GM23248 (cell line): ENCODE results near the gene STUM. TPM values are rescaled to one million over a fixed set of nuclear protein-coding genes. Genes with fewer than 3 reads are reported as not detected.

Source experiments
- DNase-seq: peaks from one replicate; pipeline ENCODE4 v3.0.0-alpha.2; 2015
- H2AFZ ChIP-seq: fragments of 200-600 bp; sonication (generic); 2 replicates; pipeline ENCODE4 v1.6.1; 2016; ENCODE audit warnings: antibody characterized with exemption
- H3F3A ChIP-seq: fragments of 200-600 bp; sonication (generic); 2 replicates; pipeline ENCODE4 v1.6.1; 2016; ENCODE audit warnings: mild to moderate bottlenecking, antibody characterized with exemption, mixed run types; ENCODE audit not compliant: insufficient read depth
- H3K27ac ChIP-seq: fragments of 200-600 bp; sonication (generic); 2 replicates; pipeline ENCODE4 v1.5.1; 2016; ENCODE audit warnings: mild to moderate bottlenecking
- H3K27me3 ChIP-seq: fragments of 200-600 bp; sonication (generic); replicated peaks from 2 replicates; pipeline ENCODE4 v1.6.1; 2016; ENCODE audit warnings: mild to moderate bottlenecking; ENCODE audit not compliant: insufficient read depth
- H3K36me3 ChIP-seq: fragments of 200-600 bp; sonication (generic); 2 replicates; pipeline ENCODE4 v1.6.1; 2016; ENCODE audit warnings: low read depth, mild to moderate bottlenecking
- H3K4me1 ChIP-seq: fragments of 200-600 bp; sonication (generic); 2 replicates; pipeline ENCODE4 v1.6.1; 2016; ENCODE audit warnings: mild to moderate bottlenecking; ENCODE audit not compliant: insufficient read depth
- H3K4me2 ChIP-seq: fragments of 200-600 bp; sonication (generic); one replicate; pipeline ENCODE4 v1.6.1; 2016; ENCODE audit warnings: mild to moderate bottlenecking; ENCODE audit not compliant: unreplicated experiment
- H3K4me3 ChIP-seq: fragments of 200-600 bp; sonication (generic); 2 replicates; pipeline ENCODE4 v1.5.1; 2016; ENCODE audit warnings: mild to moderate bottlenecking
- H3K79me2 ChIP-seq: fragments of 200-600 bp; sonication (generic); 2 replicates; pipeline ENCODE4 v1.6.1; 2016; ENCODE audit warnings: mild to moderate bottlenecking; ENCODE audit not compliant: insufficient read depth
- H3K9ac ChIP-seq: fragments of 200-600 bp; sonication (generic); 2 replicates; pipeline ENCODE4 v1.6.1; 2016; ENCODE audit warnings: mild to moderate bottlenecking
- H3K9me2 ChIP-seq: fragments of 200-600 bp; sonication (generic); 2 replicates; pipeline ENCODE4 v1.6.1; 2016; ENCODE audit warnings: mixed run types, mild to moderate bottlenecking, moderate library complexity; ENCODE audit not compliant: insufficient read depth
- H3K9me3 ChIP-seq: fragments of 200-600 bp; sonication (generic); one replicate; pipeline ENCODE4 v1.6.1; 2017; ENCODE audit warnings: low read depth
- H4K20me1 ChIP-seq: fragments of 200-600 bp; sonication (generic); 2 replicates; pipeline ENCODE4 v1.6.0; 2016; ENCODE audit not compliant: insufficient read depth
- EZH2 ChIP-seq: fragments of 200-600 bp; sonication (generic); IDR thresholded peaks from 2 replicates; pipeline ENCODE4 v1.6.1; 2018; ENCODE audit warnings: antibody characterized with exemption, mild to moderate bottlenecking; ENCODE audit not compliant: insufficient read depth, poor library complexity, severe bottlenecking
- EZH2phosphoT487 ChIP-seq: fragments of 200-600 bp; sonication (generic); IDR thresholded peaks from 2 replicates; pipeline ENCODE4 v1.6.1; 2018; ENCODE audit warnings: antibody characterized with exemption, moderate library complexity, mild to moderate bottlenecking, low read depth; ENCODE audit not compliant: insufficient read depth
- WGBS, 2 experiments: methylation state at CpG; one replicate each; pipeline ENCODE4 v1.1.6; 2015 to 2017; ENCODE audit warnings: low lambda C conversion rate in 2 of 2, low coverage in 1 of 2; ENCODE audit errors: missing lambda C conversion rate in 2 of 2; 5-methylcytosine and 5-hydroxymethylcytosine counted together
- in situ Hi-C: fragments of 300-500 bp; cut with MboI; formaldehyde crosslinking; loops from 2 replicates; pipeline ENCODE4 v1.15.0; 2020
- polyA plus RNA-seq: library from polyadenylated mRNA; unstranded; fragments of >200 nt; fragmentation: Nextera tagmentation; extraction: Ambion mirVana; gene quantifications from 2 replicates; pipeline ENCODE4 v1.2.1, GENCODE V29; 2016
- total RNA-seq: library from RNA; depleted of rRNA; stranded (reverse); fragments of >200 nt; shearing (Covaris generic); gene quantifications from 2 replicates; pipeline ENCODE4 v1.2.3, GENCODE V29; 2014

STUM gene
- total and polyA plus RNA-seq, 2 experiments from 2014 or later, result under 0.01 TPM; not detected in 1

DNA sequence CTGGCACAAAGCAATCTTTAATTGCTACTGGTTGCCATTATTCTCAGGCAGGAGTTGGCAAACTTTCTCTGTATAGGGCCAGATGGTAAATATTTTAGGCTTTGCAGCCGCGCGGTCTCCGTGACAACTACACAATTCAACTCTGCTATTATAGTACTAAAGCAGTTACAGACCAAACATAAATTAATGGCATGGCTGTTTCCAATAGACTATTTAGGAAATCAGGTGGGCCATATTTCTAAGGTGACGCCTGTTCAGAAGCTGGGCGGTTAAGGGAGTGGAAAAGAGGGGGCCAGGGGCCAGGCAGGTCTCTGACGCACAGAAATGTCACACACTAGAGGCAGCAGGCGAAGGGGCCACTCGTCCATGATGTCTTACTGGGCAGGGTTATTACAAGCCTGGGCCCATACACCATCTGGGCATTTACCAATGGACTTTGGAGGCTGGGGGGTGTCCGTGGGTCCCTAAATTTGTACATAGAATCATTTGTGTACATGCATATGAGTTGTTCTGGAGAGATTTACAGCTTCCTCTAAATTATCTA, 80.1 kb downstream of the STUM start:
- H3K9ac ChIP-seq, result no peak overlapping the region
- H3K4me1 ChIP-seq, result peaks cover 7% of the 10 kb centered on the region; the same call in 1 of the 2 replicates
- no peak overlapping the region for H3K27ac ChIP-seq
- WGBS, 2 experiments, result 84 to 87% methylated on average over 10 of the region's 10 CpGs
- no peaks in the 10 kb centered on the region for H3K79me2 ChIP-seq
- no peak overlapping the region for H3K4me3 ChIP-seq
- no peaks in the 10 kb centered on the region for H3K9me2 ChIP-seq
- H4K20me1 ChIP-seq, result no peaks in the 10 kb centered on the region
- H2AFZ ChIP-seq, result no peak overlapping the region
- in situ Hi-C loops, result no loop called here
- TF ChIP-seq EZH2 (no peak), EZH2phosphoT487 (no peak)
- no peaks in the 10 kb centered on the region for H3K27me3 ChIP-seq
- DNase-seq, result no peak
- H3K36me3 ChIP-seq, result no peaks in the 10 kb centered on the region
- H3K4me2 ChIP-seq, result no peak overlapping the region
- no peaks in the 10 kb centered on the region for H3K9me3 ChIP-seq
- H3F3A ChIP-seq, result no peaks in the 10 kb centered on the region

- Histone ChIP-seq H3F3A (no peaks in the 10 kb centered on the region), H3K9me3 (no peaks in the 10 kb centered on the region), H3K4me3 (no peak overlapping the region), H3K9me2 (no peaks in the 10 kb centered on the region), H3K27me3 (no peaks in the 10 kb centered on the region), H3K4me1 (peaks cover 6% of the 10 kb centered on the region; the same call in 1 of the 2 replicates), H3K27ac (no peak overlapping the region), H3K36me3 (no peaks in the 10 kb centered on the region), H3K9ac (no peak overlapping the region), H3K4me2 (no peak overlapping the region), H2AFZ (no peak overlapping the region), H4K20me1 (no peaks in the 10 kb centered on the region), H3K79me2 (no peaks in the 10 kb centered on the region)
- in situ Hi-C loops, result no loop called here
- TF ChIP-seq EZH2 (no peak), EZH2phosphoT487 (no peak)
- no peak for DNase-seq
- 82 to 83% methylated on average over 18 of the region's 18 CpGs for WGBS, 2 experiments
These were observed 80.8 kb downstream of the STUM start for GRCh38 chr1:226629210-226629895.

- DNase-seq, result no peak
- no peak overlapping the region for H3K4me2 ChIP-seq
- H3K9me3 ChIP-seq, result no peaks in the 10 kb centered on the region
- H3K4me1 ChIP-seq, result 0 out of 2 replicates have a peak, but pooled peaks cover under 1% of the 10 kb centered on the region
- H3K27me3 ChIP-seq, result no peaks in the 10 kb centered on the region
- no peaks in the 10 kb centered on the region for H4K20me1 ChIP-seq
- H3K36me3 ChIP-seq, result no peaks in the 10 kb centered on the region
- no peak overlapping the region for H2AFZ ChIP-seq
- in situ Hi-C loops, result loop anchor here (5.0 to 10.0 kb wide), 2 partner anchors 202 to 815 kb away; no protein-coding TSS in a partner anchor
- no peaks in the 10 kb centered on the region for H3K9me2 ChIP-seq
- no peaks in the 10 kb centered on the region for H3F3A ChIP-seq
- WGBS, 2 experiments, result 84 to 94% methylated on average over 6 of the region's 6 CpGs
- TF ChIP-seq EZH2phosphoT487, result no peak
- no peak for TF ChIP-seq EZH2
- H3K4me3 ChIP-seq, result no peak overlapping the region
- no peak overlapping the region for H3K27ac ChIP-seq
- no peak overlapping the region for H3K9ac ChIP-seq
- no peaks in the 10 kb centered on the region for H3K79me2 ChIP-seq
These were observed 81.5 kb downstream of the STUM start for GRCh38 chr1:226629896-226630550.

GRCh38 chr1:226630592-226630991, 82.0 kb downstream of the STUM start:
- H3K9me3 ChIP-seq, result no peaks in the 10 kb centered on the region
- 88 to 98% methylated on average over 3 of the region's 3 CpGs for WGBS, 2 experiments
- H4K20me1 ChIP-seq, result no peaks in the 10 kb centered on the region
- H3K27me3 ChIP-seq, result no peaks in the 10 kb centered on the region
- H3K36me3 ChIP-seq, result no peaks in the 10 kb centered on the region
- no peaks in the 10 kb centered on the region for H3K79me2 ChIP-seq
- no peak for DNase-seq
- no peak overlapping the region for H3K27ac ChIP-seq
- no peaks in the 10 kb centered on the region for H3K4me1 ChIP-seq
- TF ChIP-seq EZH2phosphoT487 (no peak), EZH2 (no peak)
- H2AFZ ChIP-seq, result no peak overlapping the region
- no peak overlapping the region for H3K4me3 ChIP-seq
- H3K9ac ChIP-seq, result no peak overlapping the region
- H3F3A ChIP-seq, result no peaks in the 10 kb centered on the region
- no peak overlapping the region for H3K4me2 ChIP-seq
- no peaks in the 10 kb centered on the region for H3K9me2 ChIP-seq
- in situ Hi-C loops, result loop anchor here (5.0 to 10.0 kb wide), 2 partner anchors 202 to 814 kb away; no protein-coding TSS in a partner anchor
